GM12878 (cell line): Measurements from ENCODE around the gene PCDHGA1.

Experiments
- CTCF ChIP-seq, 3 experiments: IDR thresholded peaks in 2 of 3; conservative IDR thresholded peaks in 1 of 3; 2 replicates each; pipeline ENCODE4 v1.5.1; 2011; ENCODE audit warnings: low read depth in 3 of 3, low read length in 3 of 3, mild to moderate bottlenecking in 3 of 3, control low read depth in 2 of 3, moderate library complexity in 2 of 3, inconsistent platforms in 1 of 3, mixed read lengths in 1 of 3; ENCODE audit not compliant: control insufficient read depth in 2 of 3, insufficient read depth in 1 of 3; ENCODE audit errors: extremely low read depth in 1 of 3
- HCFC1 ChIP-seq: fragments of 150-350 bp; IDR thresholded peaks from 2 replicates; pipeline ENCODE4 v1.6.1; 2014; ENCODE audit warnings: low read length
- KAT2A ChIP-seq: conservative IDR thresholded peaks from 2 replicates; pipeline ENCODE4 v1.6.1; 2011; ENCODE audit warnings: low read depth, low read length; ENCODE audit not compliant: control insufficient read depth
- POLR2A ChIP-seq: IDR thresholded peaks from 2 replicates; pipeline ENCODE4 v1.6.1; 2011; ENCODE audit warnings: low read depth, mild to moderate bottlenecking, low read length
- SREBF1 ChIP-seq: IDR thresholded peaks from 2 replicates; pipeline ENCODE4 v1.6.1; 2012; ENCODE audit warnings: mild to moderate bottlenecking, low read length

- TF ChIP-seq KAT2A (no peak), CTCF (IDR thresholded peaks at IDR 0.05 in 2 of 3, conservative IDR thresholded peaks at IDR 0.05 in 1 of 3; ENCODE audit: control insufficient read depth in 2 of 3, extremely low read depth in 1 of 3, insufficient read depth in 1 of 3, low read depth in 3 of 3, low read length in 3 of 3) (no peak), SREBF1 (no peak), POLR2A (no peak), HCFC1 (no peak)
These were observed 155.2 kb downstream of the PCDHGA1 start for GRCh38 chr5:141485321-141486055.
